HepG2 (cell line): ENCODE measurements around the gene LAX1. TPM values are rescaled to one million over a fixed set of nuclear protein-coding genes. Genes with fewer than 3 reads are reported as not detected.

ENCODE experiments used
- ATAC-seq: fragments of 200-7000 bp; cut with Tn5 transposase; 3 replicates; pipeline ENCODE4 v1.9.1; 2020; ENCODE audit warnings: mild to moderate bottlenecking, moderate library complexity
- BruUV-seq: library from RNA; stranded (reverse); fragments of 400-500 nt; replicated peaks from 2 replicates; lab custom pipeline; 2021; lab: Mats Ljungman, UMichigan
- CTCF ChIA-PET: fragments of 300-600 bp; formaldehyde crosslinking; extraction: SDS; loops from one replicate; lab custom pipeline; 2021; ENCODE audit warnings: low total read pairs, inconsistent platforms, low intra/inter-chr PET ratio; lab: Yijun Ruan, JAX
- POLR2A ChIA-PET: fragments of 350-600 bp; sonication (Branson Sonifier 250); formaldehyde crosslinking; loops from one replicate; lab custom pipeline; 2020; ENCODE audit warnings: antibody characterized with exemption, inconsistent platforms; lab: Yijun Ruan, JAX
- DNase-seq: peaks from one replicate; pipeline ENCODE4 v3.0.0-alpha.2; 2015; ENCODE audit warnings: low spot score
- FAIRE-seq: peaks from 3 replicates; lab custom pipeline; 2011; peaks lifted over from hg19 to GRCh38; lab: Jason Lieb, UNC
- H2AFZ ChIP-seq: one replicate; pipeline ENCODE4 v1.6.1; 2011; ENCODE audit warnings: low read length, inconsistent platforms
- H3K27ac ChIP-seq: fragments of 300-600 bp; 3 replicates; pipeline ENCODE4 v1.8.0; 2011; ENCODE audit warnings: mixed run types, mild to moderate bottlenecking, mixed read lengths, low read length, inconsistent platforms; ENCODE audit not compliant: insufficient read depth; ENCODE audit errors: extremely low read length
- H3K27me3 ChIP-seq, 2 experiments: fragments of 200-600 bp in 1 of 2; 2 replicates in 1 of 2; 3 replicates in 1 of 2; pipeline versions ENCODE4 v1.6.0 to v1.8.0; 2011; ENCODE audit warnings: low read length in 2 of 2, mild to moderate bottlenecking in 2 of 2, moderate library complexity in 2 of 2, inconsistent platforms in 1 of 2; ENCODE audit not compliant: insufficient read depth in 2 of 2, control insufficient read depth in 1 of 2
- H3K36me3 ChIP-seq, 2 experiments: fragments of 200-600 bp in 1 of 2; replicated peaks in 1 of 2; 2 replicates in 1 of 2; 3 replicates in 1 of 2; pipeline versions ENCODE4 v1.5.1 to v1.8.0; 2011; ENCODE audit warnings: low read length in 2 of 2, inconsistent platforms in 1 of 2; ENCODE audit not compliant: insufficient read depth in 2 of 2, control insufficient read depth in 1 of 2
- H3K4me1 ChIP-seq: 2 replicates; pipeline ENCODE4 v1.5.1; 2012; ENCODE audit warnings: low read length, inconsistent platforms; ENCODE audit not compliant: insufficient read depth
- H3K4me2 ChIP-seq: 2 replicates; pipeline ENCODE4 v1.6.0; 2011; ENCODE audit warnings: low read depth, low read length, inconsistent platforms
- H3K4me3 ChIP-seq, 3 experiments: fragments of 200-600 bp in 1 of 3; sonication (generic), shearing (Covaris generic) in 1 of 3; replicated peaks in 1 of 3; 2 replicates each; pipeline ENCODE4 v1.5.1; 2011 to 2016; ENCODE audit warnings: low read length in 3 of 3, inconsistent platforms in 2 of 3, low read depth in 2 of 3, mild to moderate bottlenecking in 2 of 3, control low read depth in 1 of 3, mixed read lengths in 1 of 3; ENCODE audit not compliant: insufficient read depth in 1 of 3
- H3K79me2 ChIP-seq: one replicate; pipeline ENCODE4 v1.6.1; 2011; ENCODE audit warnings: low read length, inconsistent platforms; ENCODE audit not compliant: insufficient read depth
- H3K9ac ChIP-seq: 2 replicates; pipeline ENCODE4 v1.6.0; 2011; ENCODE audit warnings: mild to moderate bottlenecking, low read depth, low read length, inconsistent platforms; ENCODE audit not compliant: insufficient read depth
- H3K9me3 ChIP-seq: 2 replicates; pipeline ENCODE4 v1.5.1; 2012; ENCODE audit warnings: mild to moderate bottlenecking, low read length
- H4K20me1 ChIP-seq: 2 replicates; pipeline ENCODE4 v1.6.0; 2011; ENCODE audit warnings: inconsistent platforms, mild to moderate bottlenecking, low read length, moderate library complexity; ENCODE audit not compliant: insufficient read depth
- CEBPG ChIP-seq: IDR thresholded peaks from 2 replicates; pipeline ENCODE4 v1.6.1; 2016
- CREB1 ChIP-seq, 2 experiments: fragments of 450-650 bp in 1 of 2; IDR thresholded peaks; 2 replicates each; pipeline ENCODE4 v1.6.1; 2016 to 2017; ENCODE audit warnings: control low read depth in 1 of 2, mild to moderate bottlenecking in 1 of 2, missing compliant biosample characterization in 1 of 2, missing genetic modification characterization in 1 of 2
- FOSL1 ChIP-seq: sonication (generic); formaldehyde crosslinking; IDR thresholded peaks from 2 replicates; pipeline ENCODE4 v1.9.0; 2021; ENCODE audit warnings: missing genetic modification reagents, borderline replicate concordance
- FOSL2 ChIP-seq: sonication (generic); formaldehyde crosslinking; IDR thresholded peaks from 2 replicates; pipeline ENCODE4 v1.4.0; 2020; ENCODE audit warnings: missing genetic modification reagents
- FOXP1 ChIP-seq, 2 experiments: fragments of 450-650 bp in 1 of 2; IDR thresholded peaks; 2 replicates each; pipeline ENCODE4 v1.6.1; 2017 to 2018; ENCODE audit warnings: antibody characterized with exemption in 1 of 2
- GABPA ChIP-seq, 2 experiments: IDR thresholded peaks; 2 replicates each; pipeline ENCODE4 v1.6.1; 2011 to 2016; ENCODE audit warnings: low read depth in 2 of 2, low read length in 1 of 2, missing biosample characterization in 1 of 2, missing genetic modification characterization in 1 of 2
- HDAC2 ChIP-seq: sonication (generic); formaldehyde crosslinking; IDR thresholded peaks from 2 replicates; pipeline ENCODE4 v1.4.0; 2020; ENCODE audit warnings: missing genetic modification reagents
- HNF4A ChIP-seq: sonication (generic); formaldehyde crosslinking; IDR thresholded peaks from 2 replicates; pipeline ENCODE4 v1.4.0; 2020; ENCODE audit warnings: missing genetic modification reagents
- PATZ1 ChIP-seq: sonication (generic); formaldehyde crosslinking; IDR thresholded peaks from 2 replicates; pipeline ENCODE4 v1.4.0; 2020; ENCODE audit warnings: missing genetic modification reagents
- POLR2G ChIP-seq: fragments of 200-400 bp; formaldehyde crosslinking; IDR thresholded peaks from 2 replicates; pipeline ENCODE4 v1.6.1; 2018; ENCODE audit warnings: mild to moderate bottlenecking, low read depth, low read length, moderate library complexity
- RFX1 ChIP-seq: fragments of 450-650 bp; IDR thresholded peaks from 2 replicates; pipeline ENCODE4 v1.6.1; 2017
- SAP130 ChIP-seq: IDR thresholded peaks from 2 replicates; pipeline ENCODE4 v1.6.1; 2016; ENCODE audit warnings: low read depth
- SNAPC4 ChIP-seq: sonication (generic); formaldehyde crosslinking; IDR thresholded peaks from 2 replicates; pipeline ENCODE4 v1.4.0; 2020; ENCODE audit warnings: mild to moderate bottlenecking, missing genetic modification reagents
- TBX3 ChIP-seq: fragments of 450-650 bp; IDR thresholded peaks from 2 replicates; pipeline ENCODE4 v1.6.1; 2017; ENCODE audit warnings: antibody characterized with exemption, mild to moderate bottlenecking, inconsistent platforms, borderline replicate concordance
- XBP1 ChIP-seq: sonication (generic); formaldehyde crosslinking; IDR thresholded peaks from 2 replicates; pipeline ENCODE4 v1.5.0; 2020; ENCODE audit warnings: missing genetic modification reagents
- ZNF292 ChIP-seq: sonication (generic); formaldehyde crosslinking; IDR thresholded peaks from 2 replicates; pipeline ENCODE4 v1.8.1; 2022; ENCODE audit warnings: mild to moderate bottlenecking, low read depth, missing genetic modification reagents, borderline replicate concordance
- WGBS: methylation state at CpG from one replicate; pipeline ENCODE4 v1.1.6; 2017; ENCODE audit warnings: low lambda C conversion rate; 5-methylcytosine and 5-hydroxymethylcytosine counted together
- in situ Hi-C: cut with HindIII; loops from 2 replicates; pipeline ENCODE4 v1.10.0; 2017; ENCODE audit warnings: low pct_unique_long_range_greater_than_20kb; ENCODE audit not compliant: extremely low pct_ligation_motif_present
- intact Hi-C: fragments of 100-400 bp; cut with micrococcal nuclease; formaldehyde crosslinking; loops from one replicate; pipeline ENCODE4 v1.10.0; 2022; ENCODE audit not compliant: unreplicated experiment
- polyA plus RNA-seq, 8 experiments: library from polyadenylated mRNA; depleted of rRNA in 3 of 8; stranded (reverse) in 7 of 8; unstranded in 1 of 8; fragments of >200 nt; fragmentation: Illumina TruSeq in 4 of 8; extraction: Trizol in 4 of 8; gene quantifications; 2 replicates each; pipeline versions ENCODE4 v1.2.1 to v1.2.3, GENCODE V29; 2011 to 2016; ENCODE audit warnings: low read depth in 4 of 8, missing spikeins in 1 of 8, mixed read lengths in 1 of 8; ENCODE audit not compliant: insufficient read depth in 1 of 8
- total RNA-seq, 5 experiments: library from RNA; depleted of rRNA; stranded (reverse); fragments of >200 nt; fragmentation: Illumina TruSeq; extraction: Trizol; gene quantifications; 2 replicates each; pipeline ENCODE4 v1.2.3, GENCODE V29; 2016; ENCODE audit warnings: low read depth in 1 of 5

The LAX1 gene
- total and polyA plus RNA-seq, 2 of the 13 experiments (the other 11 are each of a cell fraction or from before 2014, with no cell fraction given): not detected

GRCh38 chr1:203769505-203770343 is 4.7 kb downstream of the LAX1 start:
- Histone ChIP-seq H4K20me1 (no peaks in the 10 kb centered on the region), H3K4me3 (peak overlapping the region in 2 of 3 experiments; percentile 28; a peak in 3 of 6 replicates), H3K36me3 (no peaks in the 10 kb centered on the region), H3K4me2 (peak overlapping the region; percentile 82), H3K9me3 (no peaks in the 10 kb centered on the region), H3K9ac (peak overlapping the region; percentile 29; the same call in 1 of the 2 replicates), H3K27me3 (no peaks in the 10 kb centered on the region), H3K4me1 (peaks cover 22% of the 10 kb centered on the region), H2AFZ (no peak overlapping the region), H3K27ac (peak overlapping the region; percentile 59), H3K79me2 (no peaks in the 10 kb centered on the region)
- 9% methylated on average over 13 of the region's 15 CpGs for WGBS
- DNase-seq: peak; percentile 73
- in situ Hi-C loops: no loop called here
- intact Hi-C loops: no loop called here
- FAIRE-seq: peak; percentile 63
- no TSS peak for BruUV-seq
- POLR2A ChIA-PET: no interaction called here
- CTCF ChIA-PET: no interaction called here
- ATAC-seq: peak; percentile 89
- no peak for TF ChIP-seq FOXP1 (IDR thresholded peaks at IDR 0.05)
- 0 out of 2 replicates have a peak, but pooled peaks have one; percentile 19 for TF ChIP-seq FOXP1 (CRISPR knock-in tag; IDR thresholded peaks at IDR 0.05)
- peak; percentile 61 for TF ChIP-seq CEBPG
- TF ChIP-seq TBX3: peak; percentile 42; the same call in 1 of the 2 replicates
- TF ChIP-seq RFX1: peak; percentile 16; the same call in 1 of the 2 replicates
- TF ChIP-seq POLR2G: no peak
- no peak for TF ChIP-seq CREB1 (IDR thresholded peaks at IDR 0.05)
- peak; percentile 30; the same call in 1 of the 2 replicates for TF ChIP-seq CREB1 (CRISPR knock-in tag; IDR thresholded peaks at IDR 0.05)
- no peak for TF ChIP-seq GABPA (IDR thresholded peaks at IDR 0.05; ENCODE audit: low read depth, low read length)
- 0 out of 2 replicates have a peak, but pooled peaks have one; percentile 32 for TF ChIP-seq GABPA (CRISPR knock-in tag; IDR thresholded peaks at IDR 0.05; ENCODE audit: low read depth)
- peak; percentile 56 for TF ChIP-seq HNF4A (CRISPR knock-in tag)
- 0 out of 2 replicates have a peak, but pooled peaks have one; percentile 11 for TF ChIP-seq FOSL2 (CRISPR knock-in tag)
- TF ChIP-seq SAP130: peak; percentile 25; the same call in 1 of the 2 replicates
- TF ChIP-seq XBP1: no peak
- no peak for TF ChIP-seq FOSL1 (CRISPR knock-in tag)
- peak; percentile 20; the same call in 1 of the 2 replicates for TF ChIP-seq PATZ1
- 0 out of 2 replicates have a peak, but pooled peaks have one; percentile 11 for TF ChIP-seq HDAC2
- no peak for TF ChIP-seq ZNF292 (CRISPR knock-in tag)
- TF ChIP-seq SNAPC4 (CRISPR knock-in tag): no peak
